Hepatocyte (in vitro differentiated cells): Measurements from ENCODE around the gene CCDC142.
"Not testable (repeated sequence)": the region's sequence is repeated elsewhere in the genome, so short reads cannot be mapped to it uniquely, and the experiment has no call there.

Source experiments
- CTCF ChIP-seq: fragments of 200-600 bp; sonication (generic); IDR thresholded peaks from 2 replicates; pipeline ENCODE4 v1.5.1; 2016; ENCODE audit warnings: antibody characterized with exemption, mild to moderate bottlenecking; ENCODE audit not compliant: poor library complexity
- EZH2 ChIP-seq: fragments of 200-600 bp; sonication (generic); IDR thresholded peaks from 2 replicates; pipeline ENCODE4 v1.6.1; 2016; ENCODE audit warnings: antibody characterized with exemption, mild to moderate bottlenecking, borderline replicate concordance

- TF ChIP-seq CTCF, EZH2: not testable (repeated sequence)
These were observed 23.2 kb downstream of the CCDC142 start for GRCh38 chr2:74459503-74460118.
